Activated naive CD8-positive, alpha-beta T cell treated with anti-CD3 and anti-CD28 coated beads for 36 hours (primary cell): ENCODE measurements around the gene MYO7A. TPM values are rescaled to one million over a fixed set of nuclear protein-coding genes. Genes with fewer than 3 reads are reported as not detected.

ENCODE experiments used
- DNase-seq: peaks from one replicate; pipeline ENCODE4 v3.0.0; 2021
- H3K27ac Mint-ChIP-seq: one replicate; pipeline ENCODE4 v1.8.0; 2022; ENCODE audit warnings: mild to moderate bottlenecking, moderate library complexity, mixed read lengths
- H3K27me3 Mint-ChIP-seq: one replicate; pipeline ENCODE4 v1.8.0; 2022; ENCODE audit warnings: mild to moderate bottlenecking, mixed read lengths
- H3K36me3 Mint-ChIP-seq: one replicate; pipeline ENCODE4 v1.8.0; 2021; ENCODE audit warnings: mild to moderate bottlenecking, mixed read lengths
- H3K4me1 Mint-ChIP-seq: one replicate; pipeline ENCODE4 v1.8.0; 2021; ENCODE audit warnings: mixed read lengths
- H3K4me3 Mint-ChIP-seq: one replicate; pipeline ENCODE4 v1.8.0; 2022; ENCODE audit warnings: mild to moderate bottlenecking, moderate library complexity, mixed read lengths
- H3K9me3 Mint-ChIP-seq: one replicate; pipeline ENCODE4 v1.8.0; 2022; ENCODE audit warnings: mixed read lengths
- total RNA-seq, 2 experiments: library from RNA; stranded (reverse); gene quantifications; one replicate each; pipeline ENCODE4 v1.2.3, GENCODE V29; 2021

The MYO7A gene
- total RNA-seq, 2 experiments from 2014 or later: 0.06 to 0.16 TPM

- Mint-ChIP-seq H3K27ac (no peak overlapping the region), H3K4me1 (peaks cover 13% of the 10 kb centered on the region), H3K27me3 (peaks cover 8% of the 10 kb centered on the region), H3K4me3 (no peak overlapping the region), H3K36me3 (peaks cover 11% of the 10 kb centered on the region), H3K9me3 (peaks cover 18% of the 10 kb centered on the region)
- no peak for DNase-seq
Measured at GRCh38 chr11:77253690-77254089, 125.6 kb downstream of the MYO7A start.

DNA sequence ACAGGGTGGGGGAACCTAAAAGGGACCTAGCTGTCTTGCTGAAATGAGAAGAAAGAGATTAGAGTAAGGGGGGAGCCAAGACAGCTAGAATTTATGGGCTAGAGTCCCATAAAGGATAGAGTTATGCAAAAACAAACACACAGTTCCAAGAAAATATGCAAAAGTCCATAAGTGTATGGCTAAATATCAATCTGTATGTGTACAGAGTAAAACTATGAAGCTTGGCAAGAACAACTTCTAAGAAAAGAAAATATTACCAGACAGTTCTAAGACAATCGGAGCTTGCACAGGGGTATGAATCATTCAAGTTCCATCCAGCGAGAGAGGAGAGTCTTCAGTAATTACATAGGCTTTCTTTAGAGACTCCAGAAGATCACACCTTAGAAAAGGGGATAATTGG is 131.6 kb downstream of the MYO7A start:
- Mint-ChIP-seq H3K36me3 (no peaks in the 10 kb centered on the region), H3K4me1 (no peaks in the 10 kb centered on the region), H3K27ac (no peak overlapping the region), H3K9me3 (peaks cover 11% of the 10 kb centered on the region), H3K27me3 (peaks cover 18% of the 10 kb centered on the region), H3K4me3 (no peak overlapping the region)
- DNase-seq: no peak

GRCh38 chr11:77262803-77263202 is 134.8 kb downstream of the MYO7A start:
- Mint-ChIP-seq H3K36me3 (no peaks in the 10 kb centered on the region), H3K27ac (no peak overlapping the region), H3K9me3 (peaks cover 11% of the 10 kb centered on the region), H3K4me3 (no peak overlapping the region), H3K27me3 (peaks cover 18% of the 10 kb centered on the region), H3K4me1 (no peaks in the 10 kb centered on the region)
- DNase-seq: no peak

Other genes with a start within 250 kb of the MYO7A start
- gene B3GNT6, start 93.8 kb upstream of the MYO7A start, total RNA-seq: not detected
- 1 to 10 TPM; 2.2 to 2.4 TPM for gene CAPN5, start 61.3 kb upstream of the MYO7A start, total RNA-seq
- gene OMP, start 25.4 kb upstream of the MYO7A start, total RNA-seq: not detected
- not detected for gene GDPD4, start 173.4 kb downstream of the MYO7A start, total RNA-seq